A549 treated with ZK216348 at 1 μM for 4 hours (cell line): ENCODE data around the gene HMMR. TPM values are rescaled to one million over a fixed set of nuclear protein-coding genes. Genes with fewer than 3 reads are reported as not detected.

Experiments used
- total RNA-seq: library from RNA; stranded (reverse); fragments of 200-300 nt; extraction: Qiagen RNA extraction; gene quantifications from 5 replicates; pipeline ENCODE4 v1.2.3, GENCODE V29; 2022; ENCODE audit warnings: low read depth

The HMMR gene, protein sequence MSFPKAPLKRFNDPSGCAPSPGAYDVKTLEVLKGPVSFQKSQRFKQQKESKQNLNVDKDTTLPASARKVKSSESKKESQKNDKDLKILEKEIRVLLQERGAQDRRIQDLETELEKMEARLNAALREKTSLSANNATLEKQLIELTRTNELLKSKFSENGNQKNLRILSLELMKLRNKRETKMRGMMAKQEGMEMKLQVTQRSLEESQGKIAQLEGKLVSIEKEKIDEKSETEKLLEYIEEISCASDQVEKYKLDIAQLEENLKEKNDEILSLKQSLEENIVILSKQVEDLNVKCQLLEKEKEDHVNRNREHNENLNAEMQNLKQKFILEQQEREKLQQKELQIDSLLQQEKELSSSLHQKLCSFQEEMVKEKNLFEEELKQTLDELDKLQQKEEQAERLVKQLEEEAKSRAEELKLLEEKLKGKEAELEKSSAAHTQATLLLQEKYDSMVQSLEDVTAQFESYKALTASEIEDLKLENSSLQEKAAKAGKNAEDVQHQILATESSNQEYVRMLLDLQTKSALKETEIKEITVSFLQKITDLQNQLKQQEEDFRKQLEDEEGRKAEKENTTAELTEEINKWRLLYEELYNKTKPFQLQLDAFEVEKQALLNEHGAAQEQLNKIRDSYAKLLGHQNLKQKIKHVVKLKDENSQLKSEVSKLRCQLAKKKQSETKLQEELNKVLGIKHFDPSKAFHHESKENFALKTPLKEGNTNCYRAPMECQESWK
- 16.3 to 31.5 TPM (median 26.2 TPM) in 5 replicates for total RNA-seq

DNA sequence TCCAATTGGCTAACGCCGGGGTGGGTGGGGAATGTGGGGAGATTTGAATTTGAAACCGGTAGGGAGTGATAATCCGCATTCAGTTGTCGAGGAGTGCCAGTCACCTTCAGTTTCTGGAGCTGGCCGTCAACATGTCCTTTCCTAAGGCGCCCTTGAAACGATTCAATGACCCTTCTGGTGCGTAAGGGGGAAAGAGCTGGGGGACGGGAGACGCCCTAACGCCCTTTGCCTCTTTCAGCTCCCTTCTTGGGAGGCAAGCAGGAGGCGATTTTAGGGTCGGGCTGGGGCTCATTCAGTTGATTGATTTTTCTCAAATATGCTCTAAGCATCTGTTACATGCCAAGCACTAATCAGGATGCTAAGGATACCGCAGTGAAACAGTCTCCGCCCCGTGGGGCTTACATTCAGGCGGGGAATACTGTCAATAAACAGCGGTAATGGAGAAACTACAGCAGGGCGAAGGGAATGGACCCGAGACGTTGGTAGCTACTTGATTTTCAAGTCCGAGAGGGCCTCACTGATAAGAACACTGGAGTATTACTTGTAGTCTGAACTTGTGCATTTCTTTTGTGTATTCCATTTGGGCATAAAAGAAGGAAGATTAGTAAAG, at the start of gene HMMR:
Gene HMMR (plus strand): TSS at position 71 of the 610 bp plus-strand sequence. CDS start 61 bp downstream, at position 132.

DNA sequence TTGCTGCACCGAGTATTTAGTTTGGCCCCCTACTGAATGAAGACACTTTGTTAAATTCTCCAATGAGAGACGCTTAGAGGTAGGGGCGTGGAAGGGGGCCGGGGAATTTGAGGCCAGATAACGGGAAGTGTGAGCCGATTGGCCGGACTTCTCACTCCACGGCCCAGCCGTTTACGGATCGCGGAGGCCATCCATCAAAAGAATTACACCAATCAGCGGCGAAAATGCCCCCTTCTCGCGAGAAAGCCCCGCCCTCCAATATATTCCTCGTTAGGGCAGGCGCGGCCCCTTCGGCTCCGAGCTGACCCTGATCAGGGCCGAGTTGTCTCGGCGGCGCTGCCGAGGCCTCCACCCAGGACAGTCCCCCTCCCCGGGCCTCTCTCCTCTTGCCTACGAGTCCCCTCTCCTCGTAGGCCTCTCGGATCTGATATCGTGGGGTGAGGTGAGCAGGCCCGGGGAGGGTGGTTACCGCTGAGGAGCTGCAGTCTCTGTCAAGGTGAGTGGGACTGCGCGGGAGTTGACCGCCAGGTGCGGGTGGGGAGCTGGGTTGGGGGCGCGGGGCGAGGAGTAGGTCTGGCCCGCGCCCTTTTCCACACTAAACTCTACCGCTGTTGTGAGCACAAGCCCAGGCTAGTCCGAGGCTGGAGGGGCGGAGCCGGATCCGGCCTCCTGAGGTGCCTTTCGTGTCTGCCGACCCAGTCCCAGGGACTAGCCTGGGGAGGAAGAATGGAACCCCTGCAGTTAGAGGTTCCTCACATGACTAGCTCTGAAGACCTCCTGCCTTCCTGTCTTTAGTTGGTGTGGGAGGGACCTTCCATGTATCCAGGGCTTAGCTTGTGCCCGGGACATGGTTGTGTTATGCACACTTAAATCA, 22.9 kb upstream of the HMMR start, which contains the start of gene CCNG1:
Gene CCNG1 (plus strand): TSS at position 287 of the 874 bp plus-strand sequence. CDS start 1,662 bp downstream, outside the sequence.

DNA sequence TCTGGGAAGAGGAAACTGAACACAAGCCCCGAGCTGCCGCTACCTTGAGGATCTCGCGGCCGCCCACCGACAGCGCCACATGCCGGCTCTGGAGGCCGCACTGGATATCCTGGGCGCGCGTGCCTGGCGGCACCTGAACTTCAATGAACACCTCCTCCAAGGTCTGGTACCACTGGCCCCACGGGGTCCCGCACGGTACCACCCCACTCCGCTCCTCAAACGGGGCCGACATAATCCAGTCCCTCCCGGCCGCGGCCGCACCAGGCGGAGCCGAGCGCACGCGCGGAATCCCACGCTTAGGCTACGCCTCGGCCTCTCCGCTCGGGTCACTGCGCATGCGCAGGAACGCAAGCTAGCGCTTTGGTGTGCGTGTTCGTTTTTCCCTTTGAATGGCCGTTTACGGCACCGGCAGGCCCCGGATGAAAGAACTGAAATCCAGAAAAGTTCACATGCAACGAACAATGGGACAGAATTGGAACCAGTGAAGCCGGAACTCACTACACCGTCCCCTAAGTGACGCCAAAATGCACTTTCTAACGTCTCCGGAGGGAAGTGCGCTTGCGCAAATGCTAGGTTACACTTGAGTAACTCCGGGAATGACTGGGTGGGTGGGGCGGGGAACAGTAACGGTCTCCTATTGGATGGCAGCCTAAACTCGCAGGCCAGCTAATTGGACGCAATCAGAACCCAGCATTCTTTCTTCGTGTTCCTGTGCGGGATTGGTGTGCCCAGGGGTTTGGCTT, 442 bp upstream of the HMMR start, which contains the start of gene NUDCD2:
Gene NUDCD2 (minus strand): TSS at position 284 of the 743 bp plus-strand sequence. CDS start 52 bp downstream, at position 232.

DNA sequence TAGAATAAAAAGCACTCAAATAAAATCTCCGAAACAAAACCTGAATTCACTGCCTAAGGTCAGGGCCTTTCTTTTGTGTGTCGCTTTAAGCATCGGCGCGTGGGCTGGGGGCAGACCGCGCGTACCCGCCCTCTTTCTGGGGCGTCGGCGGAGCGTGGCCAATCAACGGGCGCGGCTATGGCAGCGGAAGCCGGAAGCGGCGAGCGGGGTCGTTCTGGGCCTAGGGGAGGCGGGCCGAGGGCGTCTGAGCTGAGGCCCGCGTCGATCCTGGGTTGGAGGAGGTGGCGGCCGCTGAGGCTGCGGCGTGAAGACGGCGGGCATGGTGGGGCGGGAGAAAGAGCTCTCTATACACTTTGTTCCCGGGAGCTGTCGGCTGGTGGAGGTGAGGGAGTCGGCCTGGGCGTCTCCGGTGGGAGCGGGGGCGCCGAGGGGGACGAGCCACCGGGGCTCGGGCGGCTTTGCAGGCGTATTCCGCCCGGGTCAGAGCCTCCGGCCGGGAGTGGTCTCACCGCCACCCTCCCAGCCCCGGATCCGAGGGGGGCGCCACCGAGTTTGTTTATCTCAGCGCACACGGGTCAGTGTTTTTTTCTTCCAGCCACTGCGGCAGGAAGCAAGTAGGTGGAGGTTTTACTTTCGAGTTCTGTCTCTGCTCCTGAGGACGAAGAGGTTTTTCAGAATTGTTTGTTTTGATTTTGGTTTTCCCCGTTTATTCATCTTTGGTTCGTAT, 45.1 kb downstream of the HMMR start, which contains the start of gene MAT2B:
Gene MAT2B (plus strand): TSS at position 252 of the 727 bp plus-strand sequence. CDS start 68 bp downstream, at position 320.

Other genes starting within 250 kb of the HMMR start
- gene CCNG1, start 23.0 kb upstream of the HMMR start, total RNA-seq = 53.5 to 65.8 TPM (median 59.1 TPM) in 5 replicates
- 28.4 to 34.9 TPM (median 34.4 TPM) in 5 replicates for gene NUDCD2, start 530 bp upstream of the HMMR start, total RNA-seq
- 35.7 to 50.4 TPM (median 44.9 TPM) in 5 replicates for gene MAT2B, start 45.0 kb downstream of the HMMR start, total RNA-seq